NCI-H2107 treated with DMSO at 0.1 percent for 48 hours (cell line): ENCODE results near the gene CES3.

Source experiments
- DNase-seq: peaks from one replicate; lab custom pipeline; 2025; ENCODE audit not compliant: unreplicated experiment; lab: John Stamatoyannopoulos, UW

CES3 gene

DNA sequence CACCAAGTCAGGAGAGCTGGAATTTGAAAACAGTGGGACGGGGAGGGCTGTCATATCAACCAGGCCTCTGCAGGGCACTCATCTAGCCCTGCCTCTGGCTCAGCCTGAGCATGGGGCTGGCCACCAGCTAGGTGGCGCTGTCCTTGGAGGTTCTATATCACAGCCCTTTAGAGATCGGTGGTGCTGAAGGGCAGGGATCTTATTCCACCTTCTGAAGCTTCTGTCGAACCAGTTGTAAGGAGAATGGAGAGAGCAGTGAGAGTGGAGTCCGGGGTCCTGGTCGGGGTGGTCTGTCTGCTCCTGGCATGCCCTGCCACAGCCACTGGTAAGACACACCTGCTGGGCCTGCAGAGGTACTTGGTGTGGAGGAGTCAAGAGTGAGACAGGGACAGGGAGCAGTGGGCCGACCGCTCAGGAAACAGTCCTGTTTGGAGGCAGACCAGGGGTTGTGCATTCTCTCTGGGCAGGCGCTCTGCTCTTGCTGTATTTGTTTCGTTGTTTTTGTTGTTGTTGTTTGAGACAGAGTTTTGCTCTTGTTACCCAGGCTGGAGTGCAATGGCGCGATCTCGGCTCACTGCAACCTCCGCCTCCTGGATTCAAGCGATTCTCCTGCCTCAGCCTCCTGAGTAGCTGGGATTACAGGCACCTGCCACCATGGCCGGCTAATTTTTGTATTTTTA, at the start of gene CES3:
TSS of gene CES3 (plus strand) at position 202 of the 680 bp plus-strand sequence. CDS start at position 244, 42 bp downstream.
- DNase-seq, result peak; percentile 51

GRCh38 chr16:66911801-66912200, 49.3 kb upstream of the CES3 start:
- no peak for DNase-seq

GRCh38 chr16:66913081-66913480, 48.0 kb upstream of the CES3 start:
- DNase-seq, result no peak

DNA sequence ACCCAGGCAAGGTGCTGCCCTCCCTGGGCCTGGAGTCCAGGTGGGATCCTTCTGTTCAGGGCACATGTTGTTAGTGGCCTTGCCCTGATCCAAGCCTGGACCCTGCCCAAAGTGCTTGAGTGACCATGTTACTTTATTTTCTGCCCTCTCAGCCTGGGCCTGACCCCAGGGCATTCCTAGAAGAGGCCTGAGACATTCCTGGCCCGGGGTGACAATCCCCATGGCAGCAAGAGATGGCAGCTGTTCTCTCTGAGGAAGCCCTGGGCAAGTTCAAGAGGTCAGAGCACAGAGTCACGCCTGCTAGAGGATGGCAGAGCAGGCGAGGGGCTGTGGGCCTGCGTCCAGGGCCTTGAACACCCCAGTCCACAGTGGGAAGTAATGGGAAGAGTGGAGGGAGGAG, 47.4 kb upstream of the CES3 start:
- no peak for DNase-seq

GRCh38 chr16:66914541-66914940, 46.5 kb upstream of the CES3 start:
- no peak for DNase-seq

- DNase-seq, result no peak
Observed at GRCh38 chr16:66915041-66915440, 46.0 kb upstream of the CES3 start.

DNA sequence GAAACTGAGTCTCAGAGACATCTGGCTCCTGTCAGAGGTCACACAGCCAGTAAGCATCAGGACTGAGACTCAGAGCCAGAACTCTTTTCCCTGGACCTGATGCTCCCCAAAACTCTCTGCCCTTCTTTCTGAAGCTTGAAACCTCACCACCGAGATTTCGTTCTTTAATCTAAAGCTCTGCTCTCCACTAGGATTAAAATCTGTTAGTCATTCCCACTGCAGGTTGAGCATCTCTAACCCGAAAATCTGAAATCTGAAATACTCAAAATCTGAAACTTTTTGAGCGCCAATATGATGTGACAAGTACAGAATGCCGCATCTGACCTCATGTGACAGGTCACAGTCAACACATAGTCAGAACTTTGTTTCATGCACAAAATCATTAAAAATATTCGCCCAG, 44.5 kb upstream of the CES3 start:
- no peak for DNase-seq

DNA sequence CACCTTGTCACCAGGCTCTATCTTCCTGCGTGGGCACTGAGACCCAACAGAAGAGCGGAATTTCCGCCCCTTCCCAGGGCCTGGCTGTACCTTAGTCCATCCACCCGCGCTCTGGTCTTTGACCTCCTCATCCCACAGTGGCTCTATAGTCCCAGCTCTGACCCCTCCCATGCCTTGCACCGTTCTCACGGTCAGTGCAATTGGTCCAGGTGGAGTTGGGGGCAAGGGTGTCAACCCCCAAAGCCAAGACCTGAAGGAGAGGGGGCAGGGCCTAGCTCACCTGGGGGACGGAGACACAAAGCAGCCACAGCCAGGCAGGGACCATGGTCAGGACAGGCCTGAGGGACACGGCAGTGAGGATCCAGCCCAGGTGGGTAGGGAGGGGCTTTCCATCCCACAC, 43.3 kb upstream of the CES3 start:
- no peak for DNase-seq

DNA sequence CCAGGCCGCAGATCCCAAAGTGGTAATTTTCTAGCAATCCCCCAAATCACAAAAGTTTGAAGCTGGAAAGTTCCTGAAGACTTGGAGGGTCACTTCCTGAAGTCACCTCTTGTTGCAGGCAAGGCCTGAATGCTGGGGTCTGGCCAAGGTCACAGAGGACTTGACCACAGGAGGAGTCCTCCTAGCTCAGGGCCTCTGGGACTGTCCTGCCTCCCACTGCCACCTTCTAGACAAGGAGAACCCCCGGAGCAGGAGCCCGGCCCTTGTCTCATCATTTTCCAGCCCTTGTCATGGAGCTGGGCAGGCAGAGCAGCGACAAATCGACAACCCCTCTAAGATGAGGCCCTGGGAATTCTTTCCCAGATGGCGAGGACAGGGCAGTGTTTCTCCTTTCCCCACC, 42.7 kb upstream of the CES3 start:
- DNase-seq, result no peak

DNA sequence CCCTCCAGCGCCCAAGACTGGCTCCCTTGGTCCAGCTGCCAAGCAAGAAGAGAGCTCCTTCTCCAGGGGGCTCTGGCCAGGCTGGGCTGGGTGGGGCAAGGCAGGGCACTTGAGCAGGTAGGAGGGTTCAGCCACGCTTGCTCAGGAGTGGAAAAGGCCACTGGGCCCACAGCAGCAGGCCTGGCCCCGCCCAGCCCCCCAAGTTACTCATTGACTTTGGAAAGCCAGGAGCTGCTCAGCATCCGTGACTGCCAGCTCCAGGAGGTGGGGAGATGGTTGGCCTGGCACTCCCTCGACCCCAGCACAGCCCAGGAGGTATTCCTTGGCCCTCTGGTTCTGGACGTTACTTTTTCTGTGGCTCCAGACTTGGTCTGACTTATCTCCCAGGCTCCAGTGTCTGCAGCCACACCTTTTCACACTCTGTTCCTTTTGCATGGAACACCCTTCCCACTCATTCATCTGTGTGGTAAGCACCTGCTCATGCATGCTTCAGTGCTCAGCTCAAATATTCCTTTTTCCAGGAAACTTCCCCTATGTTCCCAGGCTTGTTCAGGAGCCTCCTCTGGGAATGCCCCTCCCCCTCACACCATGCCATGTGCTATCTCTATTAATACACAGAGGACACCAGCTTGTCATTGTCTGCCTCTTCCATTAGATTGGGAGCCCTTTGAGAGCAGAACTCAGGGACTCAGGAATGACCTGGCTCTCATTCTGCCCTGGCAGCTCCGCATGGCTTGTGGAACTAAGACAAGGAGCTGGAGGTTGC, 42.1 kb upstream of the CES3 start, which contains the start of gene CDH16:
TSS of gene CDH16 (minus strand) at position 83 of the 766 bp plus-strand sequence. CDS start 820 bp downstream, outside the sequence.
- no peak for DNase-seq

DNA sequence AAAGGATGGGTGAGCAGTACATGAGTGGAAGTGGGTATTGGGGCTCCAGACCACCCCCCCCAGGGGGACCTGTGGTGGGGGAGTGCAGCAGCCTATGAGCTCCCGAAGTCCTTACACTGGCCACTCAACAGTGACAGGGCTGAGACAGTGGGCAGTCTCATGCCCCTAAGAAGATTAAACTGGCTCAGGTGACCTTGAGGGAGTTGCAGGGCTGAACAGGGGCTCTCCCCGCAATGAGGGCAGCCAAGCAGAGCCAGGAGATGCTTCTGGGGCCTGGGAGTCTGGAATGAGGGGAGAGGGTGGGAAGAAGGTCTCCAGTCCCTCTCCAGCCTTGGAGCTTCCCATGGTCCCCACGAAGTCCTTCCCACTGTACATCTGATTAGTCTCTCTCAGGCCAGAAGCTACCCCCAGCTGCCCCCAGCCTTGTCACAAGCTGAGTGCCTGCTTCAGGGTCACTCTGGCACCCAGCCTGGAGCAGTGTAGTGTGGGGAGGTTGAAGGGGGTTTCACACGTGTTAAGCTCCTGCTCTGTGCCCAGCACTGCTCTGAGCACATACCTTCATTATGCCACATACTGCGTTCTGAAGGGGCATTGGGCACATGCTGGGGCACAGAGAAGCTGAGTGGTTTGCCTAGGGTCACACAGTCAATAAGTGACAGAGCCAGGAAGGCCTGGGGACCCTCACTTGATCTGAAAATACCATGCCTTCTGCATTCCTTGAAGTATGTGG, 41.3 kb upstream of the CES3 start:
- no peak for DNase-seq

DNA sequence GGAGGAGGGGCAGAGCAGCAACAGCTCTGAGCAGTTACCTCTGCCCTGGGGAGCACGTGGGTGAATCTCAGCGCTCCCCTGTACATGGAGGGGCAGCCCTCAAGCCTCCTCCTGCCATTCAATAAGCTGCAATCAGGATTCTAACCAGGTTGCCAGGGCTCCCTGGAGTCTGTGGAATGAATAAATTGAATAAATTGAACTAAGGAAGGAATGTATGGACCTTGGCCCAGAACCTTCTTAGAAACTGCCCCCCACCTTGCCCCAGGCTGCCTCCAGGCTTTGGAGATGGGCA, 40.8 kb upstream of the CES3 start:
- no peak for DNase-seq

- DNase-seq, result no peak
Observed at GRCh38 chr16:66920924-66921680, 40.0 kb upstream of the CES3 start.

GRCh38 chr16:66921729-66922450, 39.2 kb upstream of the CES3 start:
- DNase-seq, result no peak

- peak; percentile 80 for DNase-seq
Observed at GRCh38 chr16:66923247-66923731, 37.8 kb upstream of the CES3 start.

GRCh38 chr16:66923866-66924265, 37.2 kb upstream of the CES3 start:
- no peak for DNase-seq

DNA sequence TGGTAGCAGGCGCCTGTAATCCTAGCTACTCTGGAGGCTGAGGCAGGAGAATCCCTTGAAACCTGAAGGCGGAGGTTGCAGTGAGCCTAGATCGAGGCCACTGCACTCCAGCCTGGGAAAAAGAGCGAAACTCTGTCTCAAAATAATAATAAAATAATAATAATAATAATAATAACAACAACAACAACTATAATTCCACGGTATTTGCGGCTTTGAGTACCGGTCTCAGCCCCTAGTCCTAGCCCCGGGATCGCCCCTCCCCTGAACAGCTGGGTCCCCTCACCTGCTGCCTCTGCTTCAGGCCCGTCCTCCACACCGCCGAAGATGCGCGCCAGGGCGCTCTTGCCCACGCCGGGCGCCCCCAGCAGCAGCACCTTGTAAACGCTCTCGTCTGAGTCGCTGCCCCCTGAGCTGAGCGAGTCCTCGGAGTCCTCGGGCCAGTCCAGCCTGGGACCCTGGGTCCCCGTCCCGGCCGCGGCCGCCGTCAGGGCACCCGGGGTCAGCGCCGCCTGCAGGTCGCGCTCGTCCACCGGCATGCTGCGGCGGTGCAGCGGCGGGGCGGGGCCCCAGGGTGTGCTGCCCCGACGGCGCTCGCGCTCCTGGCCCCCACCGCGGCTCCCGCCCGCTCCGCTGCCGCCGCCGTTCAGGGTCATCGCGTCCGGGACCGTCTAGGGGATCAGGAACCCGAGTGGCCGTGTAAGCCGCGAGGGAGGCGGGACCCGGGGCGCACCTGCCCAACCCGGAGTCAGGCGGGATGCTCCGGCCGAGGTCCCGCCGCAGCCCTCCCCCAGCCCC, 36.3 kb upstream of the CES3 start:
- DNase-seq, result no peak

GRCh38 chr16:66925322-66925840, 35.7 kb upstream of the CES3 start, which contains the start of gene RRAD:
Gene RRAD, minus strand, starts transcription at chr16:66925535. Its CDS starts 356 bp downstream, at chr16:66925179.
- no peak for DNase-seq
